Fibroblast of upper back skin (primary cell): Measurements from ENCODE around the gene RPL26.
"Not testable (repeated sequence)": the region's sequence is repeated elsewhere in the genome, so short reads cannot be mapped to it uniquely, and the experiment has no call there.

Experiments used
- DNase-seq: peaks from one replicate; pipeline ENCODE4 v3.0.0-alpha.2; 2013

Gene RPL26

GRCh38 chr17:8393470-8394231 lies 10.7 kb upstream of the RPL26 start:
- DNase-seq: no peak

- no peak for DNase-seq
Measured at GRCh38 chr17:8392674-8393469, 9.9 kb upstream of the RPL26 start.

GRCh38 chr17:8392274-8392673 lies 9.3 kb upstream of the RPL26 start:
- DNase-seq: no peak

- peak; percentile 24 for DNase-seq
Measured at GRCh38 chr17:8391711-8392110, 8.7 kb upstream of the RPL26 start.

GRCh38 chr17:8387914-8388651 lies 5.1 kb upstream of the RPL26 start:
- DNase-seq: no peak

GRCh38 chr17:8386841-8387240 lies 3.8 kb upstream of the RPL26 start:
- no peak for DNase-seq

- peak; percentile 96 for DNase-seq
Measured at GRCh38 chr17:8384801-8385378, 1.9 kb upstream of the RPL26 start.

GRCh38 chr17:8382880-8383142 lies 182 bp downstream of the RPL26 start:
- no peak for DNase-seq

- DNase-seq: no peak
Measured at GRCh38 chr17:8382052-8382879, 727 bp downstream of the RPL26 start.

GRCh38 chr17:8380049-8380448 lies 2.9 kb downstream of the RPL26 start:
- DNase-seq: no peak

- DNase-seq: not testable (repeated sequence)
Measured at GRCh38 chr17:8378117-8378516, 4.9 kb downstream of the RPL26 start.

- DNase-seq: no peak
Measured at GRCh38 chr17:8377422-8377821, 5.6 kb downstream of the RPL26 start.

- DNase-seq: peak; percentile 83
Measured at GRCh38 chr17:8376271-8377067, 6.5 kb downstream of the RPL26 start, which contains the start of gene KRABD2. TSS of gene KRABD2 (minus strand) at chr17:8376704.

GRCh38 chr17:8375738-8376259 lies 7.2 kb downstream of the RPL26 start:
- no peak for DNase-seq

- DNase-seq: not testable (repeated sequence)
Measured at GRCh38 chr17:8373856-8374255, 9.1 kb downstream of the RPL26 start.

- no peak for DNase-seq
Measured at GRCh38 chr17:8372422-8372821, 10.6 kb downstream of the RPL26 start.

- DNase-seq: no peak
Measured at GRCh38 chr17:8371786-8372185, 11.2 kb downstream of the RPL26 start.

GRCh38 chr17:8369944-8370343 lies 13.0 kb downstream of the RPL26 start:
- DNase-seq: no peak

GRCh38 chr17:8368193-8368592 lies 14.8 kb downstream of the RPL26 start:
- no peak for DNase-seq

GRCh38 chr17:8366231-8366630 lies 16.8 kb downstream of the RPL26 start:
- peak; percentile 83 for DNase-seq

GRCh38 chr17:8365143-8365542 lies 17.9 kb downstream of the RPL26 start:
- peak; percentile 38 for DNase-seq
